ENCODE data around the gene LMNA. TPM values are rescaled to one million over a fixed set of nuclear protein-coding genes. Genes with fewer than 3 reads are reported as not detected.
A peak's percentile ranks its signal among the peaks of the same experiment; 100 is the strongest.

The LMNA gene
- total and polyA plus RNA-seq, 10 donors, result 33.9 to 279 (median 110) TPM

DNA sequence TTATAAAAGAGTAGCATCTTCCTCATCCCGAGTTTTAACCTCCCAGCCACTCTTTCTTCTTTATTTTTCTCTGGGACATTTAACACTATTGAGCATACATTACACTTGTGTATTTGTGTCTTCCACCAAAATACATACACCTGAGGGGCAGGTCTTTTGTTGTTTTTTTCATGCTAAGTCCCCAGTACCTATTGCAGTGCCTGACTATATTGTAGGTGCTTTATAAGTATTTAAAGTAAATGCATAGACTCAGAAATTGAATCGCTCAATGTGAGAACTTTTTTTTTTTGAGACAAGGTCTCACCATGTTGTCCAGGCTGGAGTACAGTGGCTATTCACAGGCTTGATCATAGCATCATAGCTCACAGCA is 31.1 kb downstream of the LMNA start:
- no peak for DNase-seq
- Histone ChIP-seq H3K4me3 (no peak overlapping the region), H3K4me1 (peaks cover 32 to 52% (median 50%) of the 10 kb centered on the region in 6 donors), H3K27me3 (replicated peaks in 1 of 7) (peaks cover 0 to 13% (median 0%) of the 10 kb centered on the region in 7 donors), H3K27ac (peak overlapping the region in 1 of 8 donors; percentile 92), H3K9me3 (no peaks in the 10 kb centered on the region), H3K36me3 (peaks cover 0 to 4% (median 0%) of the 10 kb centered on the region in 6 donors)
- intact Hi-C loops (cut with DNase I; ENCODE audit: low total_unique reads), result loop anchor here (2.0 kb wide), 1 partner anchor 79 kb away; no protein-coding TSS in a partner anchor
- 66 to 88% (median 72%) methylated on average over 2 of the region's 2 CpGs for WGBS, 5 donors
- TF ChIP-seq, protein P1, sequence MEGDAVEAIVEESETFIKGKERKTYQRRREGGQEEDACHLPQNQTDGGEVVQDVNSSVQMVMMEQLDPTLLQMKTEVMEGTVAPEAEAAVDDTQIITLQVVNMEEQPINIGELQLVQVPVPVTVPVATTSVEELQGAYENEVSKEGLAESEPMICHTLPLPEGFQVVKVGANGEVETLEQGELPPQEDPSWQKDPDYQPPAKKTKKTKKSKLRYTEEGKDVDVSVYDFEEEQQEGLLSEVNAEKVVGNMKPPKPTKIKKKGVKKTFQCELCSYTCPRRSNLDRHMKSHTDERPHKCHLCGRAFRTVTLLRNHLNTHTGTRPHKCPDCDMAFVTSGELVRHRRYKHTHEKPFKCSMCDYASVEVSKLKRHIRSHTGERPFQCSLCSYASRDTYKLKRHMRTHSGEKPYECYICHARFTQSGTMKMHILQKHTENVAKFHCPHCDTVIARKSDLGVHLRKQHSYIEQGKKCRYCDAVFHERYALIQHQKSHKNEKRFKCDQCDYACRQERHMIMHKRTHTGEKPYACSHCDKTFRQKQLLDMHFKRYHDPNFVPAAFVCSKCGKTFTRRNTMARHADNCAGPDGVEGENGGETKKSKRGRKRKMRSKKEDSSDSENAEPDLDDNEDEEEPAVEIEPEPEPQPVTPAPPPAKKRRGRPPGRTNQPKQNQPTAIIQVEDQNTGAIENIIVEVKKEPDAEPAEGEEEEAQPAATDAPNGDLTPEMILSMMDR (IDR thresholded peaks at IDR 0.05 in 8 of 11, conservative IDR thresholded peaks at IDR 0.05 in 3 of 11), result no peak
- TF ChIP-seq POLR2A (IDR thresholded peaks at IDR 0.05) (no peak), POLR2AphosphoS5 (IDR thresholded peaks at IDR 0.05) (no peak)

DNA sequence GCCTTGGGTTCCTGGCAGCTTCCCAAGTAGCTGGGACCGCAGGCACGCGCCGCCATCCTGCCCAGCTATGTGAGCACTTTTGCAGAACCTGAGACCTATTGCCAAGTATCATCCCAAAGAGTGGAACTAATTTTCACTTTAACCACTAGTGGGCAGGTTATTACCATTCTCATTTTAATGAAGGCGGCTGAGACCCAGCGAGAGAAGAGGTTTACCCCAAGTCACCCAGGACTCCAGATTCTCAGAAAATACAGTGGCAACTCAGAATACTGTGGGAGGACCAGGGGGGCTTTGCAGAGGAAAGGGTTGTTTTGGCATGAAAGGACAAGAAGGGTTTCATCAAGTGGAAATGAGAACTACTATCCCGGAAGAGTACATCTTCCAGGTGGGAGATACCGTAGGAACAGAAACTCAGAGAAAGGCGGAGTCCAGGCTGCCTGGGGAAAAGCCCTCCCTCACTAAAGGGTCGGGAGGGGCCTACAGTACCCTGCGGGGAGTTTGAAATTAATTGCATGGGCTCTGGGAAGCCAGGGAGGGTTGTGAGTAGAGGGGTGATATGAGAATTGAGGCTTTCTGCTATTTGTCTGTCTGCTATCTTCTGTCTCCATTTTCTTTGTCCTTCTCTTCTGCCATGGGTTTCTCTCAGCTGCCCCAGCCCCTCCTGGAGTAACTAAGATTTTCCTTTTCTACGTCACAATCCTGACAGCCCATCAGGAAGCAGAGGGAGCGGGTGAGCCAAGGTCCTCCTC is 31.7 kb downstream of the LMNA start:
- DNase-seq, result peak; percentile 87
- intact Hi-C loops (cut with DNase I; ENCODE audit: low total_unique reads), result loop anchor here (2.0 kb wide), 1 partner anchor 79 kb away; no protein-coding TSS in a partner anchor
- peaks cover 0 to 13% (median 0%) of the 10 kb centered on the region in 7 donors for H3K27me3 ChIP-seq (replicated peaks in 1 of 7)
- H3K27ac ChIP-seq, result peak overlapping the region in 6 of 8 donors; percentile 7 to 92 (median 88)
- peak overlapping the region in 2 of 8 donors; percentile 4 to 41 for H3K4me3 ChIP-seq
- 10 to 22% (median 12%) methylated on average over 13 of the region's 13 CpGs for WGBS, 5 donors
- peaks cover 34 to 57% (median 56%) of the 10 kb centered on the region in 6 donors for H3K4me1 ChIP-seq
- no peaks in the 10 kb centered on the region for H3K9me3 ChIP-seq
- TF ChIP-seq, protein P1 (IDR thresholded peaks at IDR 0.05 in 8 of 11, conservative IDR thresholded peaks at IDR 0.05 in 3 of 11), result peak; percentile 60 to 89 (median 79)
- no peak for TF ChIP-seq POLR2A (IDR thresholded peaks at IDR 0.05)
- peak in 2 of 3 donors; percentile 62 to 67 for TF ChIP-seq POLR2AphosphoS5 (IDR thresholded peaks at IDR 0.05)
- no peaks in the 10 kb centered on the region for H3K36me3 ChIP-seq

DNA sequence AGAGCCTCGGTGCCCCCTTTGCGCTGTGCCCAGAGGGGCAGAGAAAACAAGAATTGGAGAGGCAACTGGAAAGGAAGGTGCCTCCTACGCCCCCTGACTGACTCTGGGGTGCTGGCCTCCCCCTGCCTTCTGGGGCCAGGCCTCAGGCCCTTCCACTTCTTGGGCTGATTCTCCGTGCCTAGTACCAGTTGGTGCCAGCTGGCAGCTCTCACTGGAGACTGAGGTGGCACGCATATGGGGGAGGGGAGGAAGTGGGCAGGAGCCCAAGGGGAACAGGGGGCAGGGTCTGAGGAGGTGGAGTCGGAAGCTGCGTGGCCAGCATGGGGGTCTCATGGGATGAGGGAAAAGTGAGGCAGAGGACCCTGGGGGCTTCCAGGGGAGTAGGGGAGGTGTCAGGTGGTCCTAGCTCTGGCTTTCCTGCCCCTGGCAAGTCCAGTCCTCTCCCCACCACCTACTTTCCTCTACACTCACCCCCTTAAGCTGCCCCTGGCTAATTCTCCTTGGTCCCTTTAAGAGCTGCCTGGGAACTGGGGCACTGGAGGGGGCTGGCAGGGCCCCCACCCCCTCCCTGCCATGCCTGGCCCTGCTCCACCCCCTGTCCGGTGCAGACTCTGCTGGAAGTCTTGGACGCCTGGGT is 32.4 kb downstream of the LMNA start:
- TF ChIP-seq POLR2A (IDR thresholded peaks at IDR 0.05) (no peak), POLR2AphosphoS5 (IDR thresholded peaks at IDR 0.05) (peak; percentile 22 to 32 (median 29))
- TF ChIP-seq, protein P1 (IDR thresholded peaks at IDR 0.05 in 8 of 11, conservative IDR thresholded peaks at IDR 0.05 in 3 of 11), result no peak
- peak; percentile 83 for DNase-seq
- 23 to 31% (median 27%) methylated on average over 9 of the region's 9 CpGs for WGBS, 5 donors
- peaks cover 34 to 64% (median 60%) of the 10 kb centered on the region in 6 donors for H3K4me1 ChIP-seq
- no peaks in the 10 kb centered on the region for H3K9me3 ChIP-seq
- peak overlapping the region in 6 of 8 donors; percentile 72 to 92 (median 88) for H3K27ac ChIP-seq
- H3K4me3 ChIP-seq, result peak overlapping the region in 1 of 8 donors; percentile 41
- H3K36me3 ChIP-seq, result no peaks in the 10 kb centered on the region
- peaks cover 0 to 13% (median 0%) of the 10 kb centered on the region in 7 donors for H3K27me3 ChIP-seq (replicated peaks in 1 of 7)
- intact Hi-C loops (cut with DNase I; ENCODE audit: low total_unique reads), result loop anchor here (2.0 kb wide), 1 partner anchor 78 kb away; no protein-coding TSS in a partner anchor

Data from spleen (tissue), 11 donors.